PC-3 (cell line): ENCODE results near the gene SMIM11. TPM values are rescaled to one million over a fixed set of nuclear protein-coding genes. Genes with fewer than 3 reads are reported as not detected.
A peak's percentile ranks its signal among the peaks of the same experiment; 100 is the strongest.

Source experiments
- ATAC-seq: fragments of 200-7000 bp; cut with Tn5 transposase; 2 replicates; pipeline ENCODE4 v1.9.1; 2020; ENCODE audit warnings: mild to moderate bottlenecking, moderate library complexity
- BruUV-seq: library from RNA; stranded (reverse); fragments of 400-500 nt; replicated peaks from 2 replicates; lab custom pipeline; 2021; lab: Mats Ljungman, UMichigan
- CTCF ChIA-PET: fragments of 300-600 bp; sonication (Branson Sonifier 250); formaldehyde crosslinking; loops from one replicate; lab custom pipeline; 2022; ENCODE audit warnings: antibody characterized with exemption; lab: Charles Lee
- POLR2A ChIA-PET: fragments of 300-600 bp; sonication (Branson Sonifier 250); formaldehyde crosslinking; loops from one replicate; lab custom pipeline; 2022; ENCODE audit warnings: antibody characterized with exemption; ENCODE audit not compliant: unreplicated experiment; lab: Charles Lee
- DNase-seq: peaks from one replicate; pipeline ENCODE4 v3.0.0-alpha.2; 2015
- H2AFZ ChIP-seq: fragments of 300-600 bp; sonication (generic); 2 replicates; pipeline ENCODE4 v1.6.0; 2016; ENCODE audit warnings: antibody characterized with exemption, low read length
- H3F3A ChIP-seq: fragments of 300-600 bp; sonication (generic); one replicate; pipeline ENCODE4 v1.6.0; 2017; ENCODE audit warnings: antibody characterized with exemption, low read length, control low read depth, mild to moderate bottlenecking; ENCODE audit not compliant: unreplicated experiment
- H3K27ac ChIP-seq: fragments of 300-600 bp; sonication (generic); 2 replicates; pipeline ENCODE4 v1.5.1; 2016; ENCODE audit warnings: mild to moderate bottlenecking, low read length
- H3K27me3 ChIP-seq: fragments of 300-600 bp; sonication (generic); 2 replicates; pipeline ENCODE4 v1.6.1; 2016; ENCODE audit warnings: low read length, mixed read lengths
- H3K36me3 ChIP-seq: fragments of 300-600 bp; sonication (generic); 2 replicates; pipeline ENCODE4 v1.6.1; 2016; ENCODE audit warnings: low read depth, mixed run types, low read length, mixed read lengths
- H3K4me1 ChIP-seq: fragments of 300-600 bp; sonication (generic); 2 replicates; pipeline ENCODE4 v1.5.1; 2016; ENCODE audit warnings: low read length; ENCODE audit not compliant: insufficient read depth
- H3K4me2 ChIP-seq: fragments of 300-600 bp; sonication (generic); 2 replicates; pipeline ENCODE4 v1.6.0; 2016; ENCODE audit warnings: low read length
- H3K4me3 ChIP-seq: fragments of 300-600 bp; sonication (generic); 2 replicates; pipeline ENCODE4 v1.5.1; 2016; ENCODE audit warnings: mild to moderate bottlenecking, low read length, mixed read lengths
- H3K79me2 ChIP-seq: fragments of 300-600 bp; sonication (generic); 2 replicates; pipeline ENCODE4 v1.6.1; 2017; ENCODE audit warnings: low read length, mixed read lengths
- H3K9ac ChIP-seq: fragments of 300-600 bp; sonication (generic); 2 replicates; pipeline ENCODE4 v1.6.0; 2016; ENCODE audit warnings: mild to moderate bottlenecking, low read length
- H3K9me2 ChIP-seq: fragments of 300-600 bp; sonication (generic); replicated peaks from 2 replicates; pipeline ENCODE4 v1.6.1; 2016; ENCODE audit warnings: mixed run types, low read length, mixed read lengths
- H3K9me3 ChIP-seq: fragments of 300-600 bp; sonication (generic); 2 replicates; pipeline ENCODE4 v1.6.1; 2016; ENCODE audit warnings: low read length, mixed read lengths
- H4K20me1 ChIP-seq: fragments of 300-600 bp; sonication (generic); 2 replicates; pipeline ENCODE4 v1.6.1; 2016; ENCODE audit warnings: low read length, mixed read lengths
- CTCF ChIP-seq: fragments of 300-600 bp; sonication (generic); conservative IDR thresholded peaks from 2 replicates; pipeline ENCODE4 v1.5.1; 2017; ENCODE audit warnings: antibody characterized with exemption, low read depth, mild to moderate bottlenecking, low read length
- EZH2 ChIP-seq: fragments of 300-600 bp; sonication (generic); IDR thresholded peaks from one replicate; pipeline ENCODE4 v1.6.1; 2017; ENCODE audit warnings: antibody characterized with exemption, mild to moderate bottlenecking, low read length; ENCODE audit not compliant: unreplicated experiment
- EZH2phosphoT487 ChIP-seq: fragments of 300-600 bp; sonication (generic); IDR thresholded peaks from 2 replicates; pipeline ENCODE4 v1.6.1; 2018; ENCODE audit warnings: mild to moderate bottlenecking, antibody characterized with exemption, low read length, borderline replicate concordance
- intact Hi-C: fragments of 100-400 bp; cut with micrococcal nuclease; formaldehyde crosslinking; loops from 2 replicates; pipeline ENCODE4 v1.9.0; 2023
- total RNA-seq: library from RNA; depleted of rRNA; stranded (reverse); fragments of >200 nt; gene quantifications from 2 replicates; pipeline ENCODE4 v1.2.3, GENCODE V29; 2014

The SMIM11 gene
- total RNA-seq, 1 experiment from 2014 or later = 39.8 TPM

GRCh38 chr21:34336245-34336644 lies 39.1 kb upstream of the SMIM11 start:
- no peak for ATAC-seq
- Histone ChIP-seq H3K4me2 (no peak overlapping the region), H3K9ac (no peak overlapping the region), H3K79me2 (no peaks in the 10 kb centered on the region), H2AFZ (no peak overlapping the region), H3K4me3 (no peak overlapping the region), H4K20me1 (no peaks in the 10 kb centered on the region), H3K4me1 (no peaks in the 10 kb centered on the region), H3K9me3 (no peaks in the 10 kb centered on the region), H3K27ac (no peak overlapping the region), H3K27me3 (peaks cover 15% of the 10 kb centered on the region; the same call in 1 of the 2 replicates), H3K36me3 (no peaks in the 10 kb centered on the region), H3K9me2 (no peaks in the 10 kb centered on the region), H3F3A (no peaks in the 10 kb centered on the region)
- intact Hi-C loops = no loop called here
- POLR2A ChIA-PET = no interaction called here
- CTCF ChIA-PET = no interaction called here
- TF ChIP-seq CTCF (no peak), EZH2 (no peak)
- no TSS peak for BruUV-seq
- no peak for DNase-seq

DNA sequence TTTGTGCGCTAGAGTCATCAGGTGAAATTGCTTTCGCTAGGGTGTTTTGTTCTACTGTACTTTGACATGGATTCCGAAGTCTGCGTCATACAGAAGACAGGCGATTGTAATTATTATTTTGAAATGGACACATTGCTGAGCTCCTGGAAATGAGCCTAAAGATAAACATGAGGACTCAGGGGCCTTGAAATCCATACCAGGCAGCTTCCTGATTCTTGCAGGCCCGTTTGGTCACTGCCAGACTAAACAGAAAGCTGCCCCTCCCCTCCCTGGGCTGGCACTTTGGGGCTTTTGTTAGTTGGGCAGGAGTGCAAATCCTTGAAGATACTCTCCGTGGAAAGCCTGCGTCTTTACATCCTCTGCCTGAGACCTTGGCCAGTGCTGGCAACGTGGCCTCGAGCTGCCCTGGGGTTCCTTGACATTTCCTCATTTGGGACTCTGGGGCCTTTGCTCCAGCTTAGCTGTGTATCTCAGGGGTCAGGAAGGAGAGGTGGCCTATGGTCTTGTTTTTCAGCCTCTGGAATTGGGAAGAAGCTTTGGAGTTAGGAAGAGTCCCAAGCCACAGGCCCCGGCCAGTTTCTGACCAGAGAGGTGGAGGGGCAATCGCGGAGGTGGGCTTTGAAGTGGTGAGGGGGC lies 38.4 kb upstream of the SMIM11 start:
- no TSS peak for BruUV-seq
- no peak overlapping the region for H3K27ac ChIP-seq
- no peaks in the 10 kb centered on the region for H3K4me1 ChIP-seq
- no peaks in the 10 kb centered on the region for H3K9me3 ChIP-seq
- no peak overlapping the region for H3K9ac ChIP-seq
- no peak for DNase-seq
- CTCF ChIA-PET = no interaction called here
- H3K27me3 ChIP-seq = peaks cover 13% of the 10 kb centered on the region; the same call in 1 of the 2 replicates
- no peaks in the 10 kb centered on the region for H3F3A ChIP-seq
- H3K4me2 ChIP-seq = no peak overlapping the region
- POLR2A ChIA-PET = no interaction called here
- no peak for TF ChIP-seq CTCF
- no peak for TF ChIP-seq EZH2
- no peak for TF ChIP-seq EZH2phosphoT487
- no peaks in the 10 kb centered on the region for H3K36me3 ChIP-seq
- no peak for ATAC-seq
- no peaks in the 10 kb centered on the region for H3K79me2 ChIP-seq
- H4K20me1 ChIP-seq = no peaks in the 10 kb centered on the region
- no peak overlapping the region for H3K4me3 ChIP-seq
- H3K9me2 ChIP-seq = no peaks in the 10 kb centered on the region
- no peak overlapping the region for H2AFZ ChIP-seq
- intact Hi-C loops = no loop called here

DNA sequence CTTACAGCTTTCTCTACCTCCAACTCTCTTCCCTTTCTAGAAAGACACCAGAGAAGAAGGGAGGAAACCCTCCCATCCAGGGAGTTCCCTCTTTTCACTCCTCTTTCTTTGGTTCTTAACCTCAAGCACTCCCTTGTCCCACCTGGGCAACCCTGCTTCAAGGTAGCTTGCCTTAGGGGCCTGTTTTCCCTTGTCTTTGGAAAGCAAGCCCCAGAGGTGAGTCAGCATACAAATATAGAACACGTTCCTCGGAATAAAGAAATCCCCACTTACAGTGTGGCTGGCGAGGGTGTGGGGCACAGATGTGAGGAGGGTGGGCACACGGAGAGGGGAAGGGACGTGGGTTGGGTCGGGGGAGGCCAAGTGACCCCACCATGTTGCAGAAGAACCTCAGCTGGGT lies 37.6 kb upstream of the SMIM11 start:
- intact Hi-C loops = no loop called here
- no TSS peak for BruUV-seq
- Histone ChIP-seq H3K27me3 (0 out of 2 replicates have a peak, but pooled peaks cover 8% of the 10 kb centered on the region), H3K27ac (no peak overlapping the region), H3K4me3 (no peak overlapping the region), H3K9me3 (no peaks in the 10 kb centered on the region), H3K9me2 (no peaks in the 10 kb centered on the region), H4K20me1 (no peaks in the 10 kb centered on the region), H3K79me2 (no peaks in the 10 kb centered on the region), H3K4me2 (no peak overlapping the region), H3F3A (no peaks in the 10 kb centered on the region), H3K9ac (no peak overlapping the region), H2AFZ (no peak overlapping the region), H3K36me3 (no peaks in the 10 kb centered on the region), H3K4me1 (no peaks in the 10 kb centered on the region)
- CTCF ChIA-PET = no interaction called here
- DNase-seq (peak; percentile 13), ATAC-seq (no peak)
- TF ChIP-seq CTCF = no peak
- TF ChIP-seq EZH2 = no peak
- no peak for TF ChIP-seq EZH2phosphoT487
- POLR2A ChIA-PET = no interaction called here
